ENCODE results near the gene ARL16. TPM values are rescaled to one million over a fixed set of nuclear protein-coding genes. Genes with fewer than 3 reads are reported as not detected.
A peak's percentile ranks its signal among the peaks of the same experiment; 100 is the strongest.

The ARL16 gene
- total RNA-seq, 1 experiment from 2014 or later = 46.7 TPM

- TF ChIP-seq ZNF532 (CRISPR knock-in tag; IDR thresholded peaks at IDR 0.05; ENCODE audit: borderline replicate concordance) = no peak
- TF ChIP-seq NR1H2 (CRISPR knock-in tag; IDR thresholded peaks at IDR 0.05) = no peak
- TF ChIP-seq ZNF671 (CRISPR knock-in tag; IDR thresholded peaks at IDR 0.05) = no peak
Measured at GRCh38 chr17:81695211-81695610, 11.6 kb upstream of the ARL16 start (continued).

- Mint-ChIP-seq H3K4me3 (no peak overlapping the region), H3K27ac (no peak overlapping the region), H3K27me3 (ENCODE audit: low read depth) (no peaks in the 10 kb centered on the region), H3K36me3 (peaks cover 35% of the 10 kb centered on the region), H3K4me1 (no peaks in the 10 kb centered on the region), H3K9me3 (no peaks in the 10 kb centered on the region)
- ChIA-PET POLR2A (interaction anchor here (0.5 kb wide), 1 partner anchor 226 kb away, joined by 3 read pairs; no protein-coding TSS in a partner anchor), CTCF (interaction anchor here (1.8 kb wide), 1 partner anchor 19 kb away, joined by 9 read pairs; no protein-coding TSS in a partner anchor)
- TF ChIP-seq USF1 (CRISPR knock-in tag; IDR thresholded peaks at IDR 0.05) (no peak), ZBTB43 (CRISPR knock-in tag; IDR thresholded peaks at IDR 0.05) (no peak)
- ATAC-seq (no peak), DNase-seq (ENCODE audit: low spot score) (no peak)
Measured at GRCh38 chr17:81694810-81695209, 11.2 kb upstream of the ARL16 start.

- DNase-seq (ENCODE audit: low spot score) (peak; percentile 67), ATAC-seq (peak; percentile 82)
- no peaks in the 10 kb centered on the region for H3K27me3 Mint-ChIP-seq (ENCODE audit: low read depth)
- no peaks in the 10 kb centered on the region for H3K9me3 Mint-ChIP-seq
- POLR2A ChIA-PET = interaction anchor here (0.6 to 1.2 kb wide), 3 partner anchors 9 to 122 kb away, joined by 3 to 4 read pairs (median 3); partner anchors contain the start of genes ARL16, HGS and MRPL12
- CTCF ChIA-PET = interaction anchor here (0.6 to 1.3 kb wide), 16 partner anchors 8 to 141 kb away, joined by 3 to 15 read pairs (median 4); partner anchors contain the start of genes ARL16, CCDC137, FAAP100 and HGS
- no peak overlapping the region for H3K4me3 Mint-ChIP-seq
- no peaks in the 10 kb centered on the region for H3K4me1 Mint-ChIP-seq
- H3K27ac Mint-ChIP-seq = no peak overlapping the region
- peaks cover 36% of the 10 kb centered on the region for H3K36me3 Mint-ChIP-seq
- TF ChIP-seq CBFB (CRISPR knock-in tag; IDR thresholded peaks at IDR 0.05; ENCODE audit: low read depth) = no peak
- no peak for TF ChIP-seq ZNF396 (CRISPR knock-in tag; IDR thresholded peaks at IDR 0.05; ENCODE audit: borderline replicate concordance)
- TF ChIP-seq ELF4 (CRISPR knock-in tag; IDR thresholded peaks at IDR 0.05; ENCODE audit: low read depth) = no peak
- TF ChIP-seq FOXK1 (CRISPR knock-in tag; IDR thresholded peaks at IDR 0.05) = no peak
- TF ChIP-seq TP53 (CRISPR knock-in tag; IDR thresholded peaks at IDR 0.05) = no peak
- no peak for TF ChIP-seq ARID4B (CRISPR knock-in tag; IDR thresholded peaks at IDR 0.05; ENCODE audit: borderline replicate concordance)
- no peak for TF ChIP-seq HMGXB4 (CRISPR knock-in tag; IDR thresholded peaks at IDR 0.05)
- TF ChIP-seq E2F5 (CRISPR knock-in tag; IDR thresholded peaks at IDR 0.05) = no peak
- no peak for TF ChIP-seq JAZF1 (CRISPR knock-in tag; IDR thresholded peaks at IDR 0.05)
- TF ChIP-seq ZNF425 (CRISPR knock-in tag; conservative IDR thresholded peaks at IDR 0.05) = no peak
Measured at GRCh38 chr17:81693509-81694210, 10.1 kb upstream of the ARL16 start.
